A549 (cell line): ENCODE measurements around the gene DDN.

ENCODE experiments used
- CEBPB ChIP-seq, 2 experiments: fragments of >200 bp in 1 of 2; sonication (Bioruptor Twin) in 1 of 2; formaldehyde crosslinking in 1 of 2; IDR thresholded peaks; 2 replicates each; pipeline ENCODE4 v1.6.1; 2012 to 2016
- HDAC2 ChIP-seq: fragments of 200-600 bp; sonication (generic); IDR thresholded peaks from 2 replicates; pipeline ENCODE4 v1.6.1; 2016
- SREBF2 ChIP-seq: fragments of 450-650 bp; IDR thresholded peaks from 2 replicates; pipeline ENCODE4 v1.6.1; 2014; ENCODE audit warnings: mild to moderate bottlenecking, moderate library complexity
- TF ChIP-seq, protein P1 (sequence below): IDR thresholded peaks from 2 replicates; pipeline ENCODE4 v1.6.1; 2012
- TF ChIP-seq, protein P2 (sequence below): fragments of >200 bp; sonication (Bioruptor Twin); formaldehyde crosslinking; IDR thresholded peaks from 3 replicates; pipeline ENCODE4 v1.5.1; 2016
- TF ChIP-seq, protein P3 (sequence below): fragments of 200-600 bp; sonication (generic); IDR thresholded peaks from 2 replicates; pipeline ENCODE4 v1.6.1; 2016; ENCODE audit warnings: antibody characterized with exemption, mild to moderate bottlenecking, moderate library complexity

DNA sequence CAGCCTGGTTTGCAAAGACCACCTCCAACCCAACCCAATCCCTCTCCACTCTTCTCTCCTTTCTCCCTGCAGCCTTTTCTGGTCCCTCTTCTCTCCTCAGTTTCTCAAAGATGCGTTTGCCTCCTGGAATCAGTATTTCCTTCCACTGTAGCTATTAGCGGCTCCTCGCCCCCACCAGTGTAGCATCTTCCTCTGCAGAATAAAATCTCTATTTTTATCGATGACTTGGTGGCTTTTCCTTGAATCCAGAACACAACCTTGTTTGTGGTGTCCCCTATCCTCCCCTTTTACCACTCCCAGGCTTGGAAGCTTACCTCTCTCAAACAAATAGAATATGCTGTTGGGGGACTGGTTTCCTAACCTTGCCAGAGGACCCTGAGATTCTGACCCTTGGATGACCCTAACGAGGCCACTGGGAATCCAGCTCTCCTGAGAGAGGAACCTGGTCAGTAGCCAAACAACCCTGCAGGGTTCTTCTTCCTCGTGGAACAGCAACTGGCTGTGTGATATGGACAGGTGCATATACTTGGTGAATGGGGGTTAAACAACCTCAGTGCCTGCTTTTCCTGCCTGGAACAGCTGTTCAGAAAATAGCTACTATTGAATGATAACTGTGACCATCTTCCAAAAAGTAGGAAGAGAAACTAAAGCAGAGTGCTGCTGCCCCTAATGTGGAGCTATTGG lies 16.6 kb downstream of the DDN start:
- no peak for TF ChIP-seq HDAC2
- TF ChIP-seq, protein P1, sequence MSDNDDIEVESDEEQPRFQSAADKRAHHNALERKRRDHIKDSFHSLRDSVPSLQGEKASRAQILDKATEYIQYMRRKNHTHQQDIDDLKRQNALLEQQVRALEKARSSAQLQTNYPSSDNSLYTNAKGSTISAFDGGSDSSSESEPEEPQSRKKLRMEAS: no peak
- no peak for TF ChIP-seq SREBF2
- TF ChIP-seq, protein P2, sequence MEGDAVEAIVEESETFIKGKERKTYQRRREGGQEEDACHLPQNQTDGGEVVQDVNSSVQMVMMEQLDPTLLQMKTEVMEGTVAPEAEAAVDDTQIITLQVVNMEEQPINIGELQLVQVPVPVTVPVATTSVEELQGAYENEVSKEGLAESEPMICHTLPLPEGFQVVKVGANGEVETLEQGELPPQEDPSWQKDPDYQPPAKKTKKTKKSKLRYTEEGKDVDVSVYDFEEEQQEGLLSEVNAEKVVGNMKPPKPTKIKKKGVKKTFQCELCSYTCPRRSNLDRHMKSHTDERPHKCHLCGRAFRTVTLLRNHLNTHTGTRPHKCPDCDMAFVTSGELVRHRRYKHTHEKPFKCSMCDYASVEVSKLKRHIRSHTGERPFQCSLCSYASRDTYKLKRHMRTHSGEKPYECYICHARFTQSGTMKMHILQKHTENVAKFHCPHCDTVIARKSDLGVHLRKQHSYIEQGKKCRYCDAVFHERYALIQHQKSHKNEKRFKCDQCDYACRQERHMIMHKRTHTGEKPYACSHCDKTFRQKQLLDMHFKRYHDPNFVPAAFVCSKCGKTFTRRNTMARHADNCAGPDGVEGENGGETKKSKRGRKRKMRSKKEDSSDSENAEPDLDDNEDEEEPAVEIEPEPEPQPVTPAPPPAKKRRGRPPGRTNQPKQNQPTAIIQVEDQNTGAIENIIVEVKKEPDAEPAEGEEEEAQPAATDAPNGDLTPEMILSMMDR: no peak
- no peak for TF ChIP-seq CEBPB (IDR thresholded peaks at IDR 0.05)
- TF ChIP-seq, protein P3, sequence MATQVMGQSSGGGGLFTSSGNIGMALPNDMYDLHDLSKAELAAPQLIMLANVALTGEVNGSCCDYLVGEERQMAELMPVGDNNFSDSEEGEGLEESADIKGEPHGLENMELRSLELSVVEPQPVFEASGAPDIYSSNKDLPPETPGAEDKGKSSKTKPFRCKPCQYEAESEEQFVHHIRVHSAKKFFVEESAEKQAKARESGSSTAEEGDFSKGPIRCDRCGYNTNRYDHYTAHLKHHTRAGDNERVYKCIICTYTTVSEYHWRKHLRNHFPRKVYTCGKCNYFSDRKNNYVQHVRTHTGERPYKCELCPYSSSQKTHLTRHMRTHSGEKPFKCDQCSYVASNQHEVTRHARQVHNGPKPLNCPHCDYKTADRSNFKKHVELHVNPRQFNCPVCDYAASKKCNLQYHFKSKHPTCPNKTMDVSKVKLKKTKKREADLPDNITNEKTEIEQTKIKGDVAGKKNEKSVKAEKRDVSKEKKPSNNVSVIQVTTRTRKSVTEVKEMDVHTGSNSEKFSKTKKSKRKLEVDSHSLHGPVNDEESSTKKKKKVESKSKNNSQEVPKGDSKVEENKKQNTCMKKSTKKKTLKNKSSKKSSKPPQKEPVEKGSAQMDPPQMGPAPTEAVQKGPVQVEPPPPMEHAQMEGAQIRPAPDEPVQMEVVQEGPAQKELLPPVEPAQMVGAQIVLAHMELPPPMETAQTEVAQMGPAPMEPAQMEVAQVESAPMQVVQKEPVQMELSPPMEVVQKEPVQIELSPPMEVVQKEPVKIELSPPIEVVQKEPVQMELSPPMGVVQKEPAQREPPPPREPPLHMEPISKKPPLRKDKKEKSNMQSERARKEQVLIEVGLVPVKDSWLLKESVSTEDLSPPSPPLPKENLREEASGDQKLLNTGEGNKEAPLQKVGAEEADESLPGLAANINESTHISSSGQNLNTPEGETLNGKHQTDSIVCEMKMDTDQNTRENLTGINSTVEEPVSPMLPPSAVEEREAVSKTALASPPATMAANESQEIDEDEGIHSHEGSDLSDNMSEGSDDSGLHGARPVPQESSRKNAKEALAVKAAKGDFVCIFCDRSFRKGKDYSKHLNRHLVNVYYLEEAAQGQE: no peak
